CD4-positive, alpha-beta T cell treated with Interleukin-15 for 1 hour (primary cell): Measurements from ENCODE around the gene PTK7.
"Not testable (repeated sequence)": the region's sequence is repeated elsewhere in the genome, so short reads cannot be mapped to it uniquely, and the experiment has no call there.

Source experiments
- DNase-seq: peaks from one replicate; pipeline ENCODE4 v3.0.0-alpha.2; 2020

The PTK7 gene

DNA sequence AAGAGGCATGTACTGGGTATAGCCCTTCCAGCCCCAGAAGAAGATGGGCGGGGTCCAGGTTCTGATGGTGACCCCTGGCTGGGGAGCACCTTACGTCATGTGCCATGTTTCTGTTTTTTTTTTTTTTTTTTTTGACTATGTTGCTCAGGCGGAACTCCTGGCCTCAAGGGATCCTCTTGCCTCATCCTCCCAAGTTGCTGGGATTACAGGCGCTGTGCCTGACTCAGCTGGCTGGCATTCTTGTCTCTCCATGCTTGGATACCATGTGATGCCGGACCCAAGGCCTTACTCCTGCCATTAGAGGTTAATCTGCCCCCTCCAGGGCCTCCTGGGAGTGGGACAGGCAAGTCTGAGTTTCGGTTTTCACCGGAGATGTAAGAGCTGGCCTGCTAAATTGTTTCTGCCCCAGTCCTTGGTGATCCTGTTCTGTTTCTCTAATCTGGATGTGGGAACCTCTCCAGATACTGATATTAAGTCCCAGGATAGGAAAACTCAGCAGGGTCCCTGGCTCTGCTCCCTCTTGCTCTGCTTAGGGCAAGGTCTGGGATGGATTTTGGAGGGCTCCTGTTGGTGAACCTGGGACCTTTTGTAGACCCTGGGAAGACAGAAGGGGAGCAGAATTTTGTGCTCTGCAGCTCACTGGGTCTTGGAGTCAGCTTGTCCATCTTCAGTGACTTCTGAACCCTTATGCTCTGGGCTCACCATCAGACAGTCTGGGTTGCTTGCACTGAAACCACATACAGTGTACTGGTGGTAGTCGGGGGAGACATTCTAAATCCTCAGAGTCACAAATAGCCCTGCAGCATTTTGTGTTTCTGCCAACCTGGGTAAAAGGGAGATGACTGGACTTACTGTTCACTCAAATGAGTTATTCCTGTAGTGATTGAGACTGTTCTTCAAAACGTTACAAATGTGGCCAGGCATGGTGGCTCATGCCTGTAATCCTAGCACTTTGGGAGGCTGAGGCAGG is 45.1 kb downstream of the PTK7 start:
- no peak for DNase-seq

DNA sequence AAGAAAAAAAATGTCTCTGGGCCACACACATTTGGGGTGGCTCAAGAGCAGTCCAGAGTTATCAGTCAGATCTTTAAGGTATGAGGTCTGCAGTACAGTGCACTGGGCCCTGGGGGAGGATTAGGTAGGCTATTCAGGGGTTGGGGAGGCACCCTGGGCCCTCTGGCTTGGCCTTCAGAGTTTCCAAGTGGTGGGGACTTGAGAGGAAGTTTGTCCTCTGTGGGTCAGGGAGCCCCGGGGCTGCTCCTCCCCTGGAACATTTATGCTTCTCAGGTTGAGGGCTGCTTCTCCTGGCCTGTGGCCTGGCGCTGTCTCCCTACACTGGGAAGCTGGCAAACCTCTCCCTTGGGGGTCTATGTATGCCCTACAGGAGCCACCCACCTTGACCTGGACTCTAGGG is 46.0 kb downstream of the PTK7 start:
- DNase-seq = no peak

DNA sequence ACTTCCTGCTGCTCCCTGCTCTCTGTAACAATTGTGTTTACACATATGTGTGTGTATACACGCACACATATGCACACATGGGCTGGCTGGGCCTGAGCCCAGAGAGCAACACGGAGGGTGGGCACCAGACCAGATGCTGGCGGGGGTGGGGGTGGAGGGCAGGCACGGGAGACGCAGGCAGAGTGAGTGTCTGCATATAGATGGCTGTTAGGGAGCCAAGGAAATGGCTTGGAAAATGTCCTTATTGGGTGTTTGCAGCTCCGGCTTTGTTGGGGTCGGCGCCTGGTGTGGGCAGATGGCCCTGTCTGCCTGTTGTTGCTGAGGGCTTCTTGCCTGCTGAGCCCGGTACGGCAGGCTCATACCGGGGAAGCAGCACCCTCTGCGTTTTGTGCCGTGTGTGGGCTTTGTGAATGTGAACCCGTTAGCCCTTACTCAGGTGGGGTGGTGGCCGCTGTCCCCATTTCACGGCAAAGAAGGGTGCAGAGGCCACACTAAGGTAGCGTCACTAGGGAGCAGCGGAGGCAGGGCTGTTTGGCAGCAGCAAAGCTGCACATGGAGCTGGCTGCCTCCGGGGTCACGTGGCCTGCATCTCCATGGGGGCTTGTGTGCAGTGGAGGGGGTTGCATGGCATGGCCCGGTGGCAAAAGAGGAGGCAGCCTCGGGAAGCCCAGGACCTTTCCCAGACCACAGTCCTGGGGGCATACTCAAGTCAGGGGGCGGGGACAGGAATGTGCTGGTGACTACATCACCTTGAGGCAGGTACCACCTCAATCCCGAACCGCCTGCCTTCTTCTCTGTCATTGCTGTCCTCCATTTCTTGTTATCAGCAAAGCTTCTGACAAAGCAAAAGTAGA is 47.6 kb downstream of the PTK7 start:
- no peak for DNase-seq

GRCh38 chr6:43124481-43124880 is 48.4 kb downstream of the PTK7 start:
- DNase-seq = no peak

GRCh38 chr6:43125119-43125518 is 49.0 kb downstream of the PTK7 start:
- no peak for DNase-seq

GRCh38 chr6:43125555-43125954 is 49.4 kb downstream of the PTK7 start:
- no peak for DNase-seq

- DNase-seq = no peak
Measured at GRCh38 chr6:43127180-43127579, 51.1 kb downstream of the PTK7 start.

DNA sequence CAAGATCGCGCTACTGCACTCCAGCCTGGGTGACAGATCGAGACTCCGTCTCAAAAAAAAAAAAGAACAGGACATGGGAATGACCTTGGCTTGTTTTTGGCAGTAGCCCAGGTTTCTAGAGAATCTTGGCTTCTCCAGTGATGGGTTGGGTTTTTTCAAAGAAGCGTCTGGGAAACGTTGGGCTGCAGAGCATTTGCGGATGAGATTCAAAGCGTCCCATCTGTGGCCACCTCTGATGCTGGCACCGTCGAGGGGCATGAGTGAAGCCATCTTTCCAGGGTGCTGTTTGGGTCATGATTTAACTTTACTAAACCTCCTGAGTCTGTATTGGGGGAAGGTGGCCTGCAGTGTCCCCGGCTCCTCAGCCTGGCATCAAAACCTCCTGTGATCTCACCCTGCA is 51.8 kb downstream of the PTK7 start:
- DNase-seq = no peak

- DNase-seq = no peak
Measured at GRCh38 chr6:43128926-43129325, 52.8 kb downstream of the PTK7 start.

DNA sequence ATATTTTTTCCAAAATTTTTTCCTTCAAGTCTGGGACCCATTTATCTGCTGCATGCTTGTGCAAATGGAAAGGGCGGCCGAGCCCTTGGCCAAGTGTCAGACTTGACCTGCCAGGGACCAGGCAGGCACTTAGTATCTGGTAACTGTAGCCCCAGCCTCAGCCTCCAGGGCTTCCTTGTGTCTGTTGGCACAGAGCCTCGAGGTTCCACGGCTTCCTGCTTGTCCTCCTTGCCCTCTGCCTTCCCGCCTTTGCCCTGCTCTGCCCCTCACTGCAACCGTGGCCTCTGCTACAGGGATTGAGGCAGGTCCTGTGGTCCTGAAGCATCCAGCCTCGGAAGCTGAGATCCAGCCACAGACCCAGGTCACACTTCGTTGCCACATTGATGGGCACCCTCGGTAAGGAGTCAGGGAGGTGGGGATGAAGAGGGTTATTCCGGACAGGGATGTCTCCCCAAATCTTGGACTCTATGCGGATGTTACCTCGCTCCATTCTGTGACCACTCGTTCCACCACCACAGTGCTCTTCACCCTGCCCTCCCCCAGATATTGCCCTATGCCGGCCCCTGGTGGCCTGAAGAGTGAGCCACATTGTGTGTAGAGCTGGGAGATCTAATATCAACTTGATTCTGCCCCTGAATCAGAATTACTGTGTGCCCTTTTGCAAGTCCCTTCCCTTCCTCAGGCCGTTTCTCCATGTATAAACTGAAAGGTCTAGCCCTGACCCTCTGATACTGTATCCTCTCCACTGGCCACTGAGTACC is 53.5 kb downstream of the PTK7 start:
- no peak for DNase-seq

DNA sequence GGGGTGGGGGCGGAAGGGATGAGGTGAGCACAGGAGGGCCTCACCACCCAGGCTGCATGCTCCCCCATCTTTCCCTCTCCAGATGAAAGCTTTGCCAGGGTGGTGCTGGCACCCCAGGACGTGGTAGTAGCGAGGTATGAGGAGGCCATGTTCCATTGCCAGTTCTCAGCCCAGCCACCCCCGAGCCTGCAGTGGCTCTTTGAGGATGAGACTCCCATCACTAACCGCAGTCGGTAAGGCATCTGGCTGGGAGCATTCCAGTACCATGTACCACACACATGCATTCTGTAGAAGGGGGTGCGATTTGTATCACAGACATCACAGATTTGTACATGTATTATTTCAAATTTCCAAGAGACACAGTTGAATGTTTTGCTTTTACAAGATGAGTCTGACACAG is 54.3 kb downstream of the PTK7 start:
- no peak for DNase-seq

DNA sequence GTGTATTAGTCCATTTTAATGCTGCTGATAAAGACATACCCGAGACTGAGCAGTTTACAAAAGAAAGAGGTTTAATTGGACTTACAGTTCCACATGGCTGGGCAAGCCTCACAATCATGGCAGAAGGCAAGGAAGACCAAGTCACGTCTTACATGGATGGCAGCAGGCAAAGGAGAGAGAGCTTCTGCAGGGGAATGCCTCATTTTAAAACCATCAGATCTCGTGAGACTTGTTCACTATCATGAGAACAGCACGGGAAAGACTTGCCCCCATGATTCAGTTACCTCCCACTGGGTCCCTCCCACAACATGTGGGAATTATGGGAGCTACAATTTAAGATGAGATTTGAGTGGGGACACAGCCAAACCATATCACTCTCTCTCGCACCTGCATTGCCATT is 55.3 kb downstream of the PTK7 start:
- DNase-seq = not testable (repeated sequence)

DNA sequence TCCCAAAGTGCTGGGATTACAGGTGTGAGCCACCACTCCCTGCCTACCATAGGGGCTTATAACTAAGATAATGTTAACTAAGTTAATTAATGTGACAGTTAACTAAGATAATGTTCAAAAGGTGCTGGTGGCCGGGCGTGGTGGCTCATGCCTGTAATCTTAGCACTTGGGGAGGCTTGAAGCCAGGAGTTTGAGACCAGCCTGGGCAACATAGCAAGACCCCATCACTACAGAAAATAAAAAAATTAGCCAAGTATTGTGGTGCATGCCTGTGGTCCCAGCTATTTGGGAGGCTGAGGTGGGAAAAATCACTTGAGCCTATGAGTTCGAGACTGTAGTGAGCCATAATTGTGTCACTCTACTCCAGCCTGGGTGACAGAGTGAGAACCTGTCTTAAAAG is 62.2 kb downstream of the PTK7 start:
- no peak for DNase-seq

- not testable (repeated sequence) for DNase-seq
Measured at GRCh38 chr6:43139973-43140372, 63.9 kb downstream of the PTK7 start.

DNA sequence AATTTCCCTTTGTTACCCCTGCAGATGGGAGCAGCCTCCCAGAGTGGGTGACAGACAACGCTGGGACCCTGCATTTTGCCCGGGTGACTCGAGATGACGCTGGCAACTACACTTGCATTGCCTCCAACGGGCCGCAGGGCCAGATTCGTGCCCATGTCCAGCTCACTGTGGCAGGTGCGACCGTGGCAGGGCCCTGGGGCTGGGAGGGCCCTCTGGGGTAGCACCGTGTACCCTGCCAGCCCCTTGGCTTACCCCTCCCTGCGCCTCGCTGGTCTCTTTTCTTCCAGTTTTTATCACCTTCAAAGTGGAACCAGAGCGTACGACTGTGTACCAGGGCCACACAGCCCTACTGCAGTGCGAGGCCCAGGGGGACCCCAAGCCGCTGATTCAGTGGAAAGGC is 65.5 kb downstream of the PTK7 start:
- DNase-seq = no peak

- DNase-seq = peak; percentile 25
Measured at GRCh38 chr6:43142101-43142500, 66.0 kb downstream of the PTK7 start.

DNA sequence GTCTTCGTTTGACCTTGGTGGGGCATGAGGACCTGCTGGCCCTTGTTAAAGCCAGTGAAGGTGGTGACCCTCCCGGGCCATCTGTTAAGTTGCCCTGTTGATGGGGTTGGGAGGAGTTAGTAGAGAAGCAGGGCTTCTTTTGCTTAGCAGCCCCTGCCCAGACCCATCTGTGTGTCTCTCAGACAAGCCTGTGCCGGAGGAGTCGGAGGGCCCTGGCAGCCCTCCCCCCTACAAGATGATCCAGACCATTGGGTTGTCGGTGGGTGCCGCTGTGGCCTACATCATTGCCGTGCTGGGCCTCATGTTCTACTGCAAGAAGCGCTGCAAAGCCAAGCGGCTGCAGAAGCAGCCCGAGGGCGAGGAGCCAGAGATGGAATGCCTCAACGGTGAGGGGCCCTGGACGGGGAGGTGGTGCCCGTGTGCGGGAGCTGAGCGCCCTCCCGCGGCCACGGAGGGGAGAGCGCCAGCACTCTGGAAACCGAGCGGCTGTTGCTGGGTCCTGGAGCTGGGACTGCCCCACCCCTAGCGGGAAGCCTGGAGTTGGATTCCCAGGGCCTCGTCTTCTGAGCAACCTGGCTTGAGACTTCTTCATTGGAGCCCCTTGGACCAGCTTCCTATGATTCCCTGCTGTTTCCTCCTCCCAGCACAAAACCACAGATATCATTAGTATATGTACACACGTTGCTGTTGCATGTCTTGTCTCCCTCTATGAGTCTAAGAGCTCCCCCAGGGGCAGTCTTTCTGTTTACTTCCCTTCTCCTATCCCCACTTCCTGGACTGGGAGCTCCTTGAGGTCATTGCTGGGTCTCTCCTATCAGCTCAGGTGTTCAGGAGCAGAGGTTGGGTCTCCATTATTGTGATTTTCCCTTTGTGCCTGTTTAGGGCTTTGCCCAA is 67.4 kb downstream of the PTK7 start:
- DNase-seq = peak; percentile 73

DNA sequence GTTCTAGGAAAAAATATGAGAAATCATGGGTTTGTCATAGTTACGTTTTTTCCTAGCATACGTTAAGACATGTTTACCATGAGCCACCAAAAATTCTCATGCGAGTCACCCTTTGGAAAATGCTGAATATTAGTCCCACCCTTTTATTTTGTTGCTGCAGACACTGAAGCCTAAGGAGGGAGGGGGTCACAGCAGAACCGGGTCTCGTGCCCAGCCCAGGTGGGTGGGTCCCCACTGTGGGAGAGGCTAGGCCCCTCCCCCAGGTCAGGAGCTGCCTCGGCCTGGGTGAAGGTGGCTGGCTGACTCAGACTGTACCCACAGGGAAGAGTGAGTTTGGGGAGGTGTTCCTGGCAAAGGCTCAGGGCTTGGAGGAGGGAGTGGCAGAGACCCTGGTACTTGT is 68.8 kb downstream of the PTK7 start:
- DNase-seq = no peak

GRCh38 chr6:43146261-43146660 is 70.1 kb downstream of the PTK7 start:
- DNase-seq = no peak

DNA sequence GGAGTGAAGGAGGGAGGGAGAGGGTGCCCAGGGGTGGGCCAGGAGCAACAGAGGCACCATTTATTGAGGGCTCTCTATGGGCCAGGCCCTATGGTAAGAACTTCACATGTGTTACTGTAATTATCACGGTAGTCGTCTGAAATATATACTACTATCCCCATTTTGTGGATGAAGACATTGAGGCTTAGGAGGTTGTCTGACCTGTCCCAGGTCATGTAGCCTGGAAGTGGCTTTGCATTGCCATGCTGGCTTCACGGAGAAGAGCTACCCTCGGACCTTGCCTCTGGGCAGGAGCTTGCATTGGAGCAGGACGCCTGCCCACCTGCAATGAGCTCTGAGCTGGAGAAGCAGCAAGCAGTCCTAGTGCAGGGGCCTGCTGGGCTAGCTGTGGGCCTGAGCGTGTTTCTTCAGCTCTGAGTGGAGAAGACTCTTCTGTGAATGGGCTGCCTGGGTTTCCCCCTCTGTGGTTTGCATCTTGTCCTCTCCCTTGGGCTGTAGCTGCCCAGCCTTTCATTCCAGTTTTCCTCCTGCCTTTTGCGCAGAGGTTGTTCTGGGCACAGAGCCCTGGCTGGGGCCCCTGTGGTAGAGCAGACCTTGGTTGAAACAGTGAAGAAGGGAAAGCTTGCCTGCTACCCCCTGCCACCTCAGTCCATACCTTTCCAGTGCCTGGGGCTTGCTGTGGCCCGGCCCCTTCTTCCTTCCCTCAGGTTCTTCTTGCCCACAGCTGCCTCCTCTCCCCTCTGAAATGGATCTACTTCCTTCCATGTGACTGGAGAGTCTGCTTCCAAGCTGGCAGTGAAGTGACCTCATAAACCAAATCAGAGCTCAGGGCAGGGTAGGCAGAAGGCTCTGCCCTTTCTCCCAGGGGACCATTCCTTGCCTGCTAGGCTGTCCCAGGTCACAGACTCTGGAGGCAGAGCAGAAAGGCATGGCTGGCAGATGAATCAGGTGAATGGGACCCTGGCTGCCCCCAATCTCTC is 70.9 kb downstream of the PTK7 start:
- no peak for DNase-seq
